GM19463 (cell line): ENCODE data around the gene FCHSD2.

ENCODE experiments used
- ATAC-seq: cut with Tn5 transposase; IDR thresholded peaks from one replicate; pipeline ENCODE4 v1.9.1; 2021; ENCODE audit warnings: mild to moderate bottlenecking, moderate library complexity; ENCODE audit not compliant: unreplicated experiment

FCHSD2 gene

GRCh38 chr11:72826942-72827480, 315.1 kb downstream of the FCHSD2 start:
- ATAC-seq = no peak

GRCh38 chr11:72826191-72826941, 315.8 kb downstream of the FCHSD2 start:
- ATAC-seq = no peak

DNA sequence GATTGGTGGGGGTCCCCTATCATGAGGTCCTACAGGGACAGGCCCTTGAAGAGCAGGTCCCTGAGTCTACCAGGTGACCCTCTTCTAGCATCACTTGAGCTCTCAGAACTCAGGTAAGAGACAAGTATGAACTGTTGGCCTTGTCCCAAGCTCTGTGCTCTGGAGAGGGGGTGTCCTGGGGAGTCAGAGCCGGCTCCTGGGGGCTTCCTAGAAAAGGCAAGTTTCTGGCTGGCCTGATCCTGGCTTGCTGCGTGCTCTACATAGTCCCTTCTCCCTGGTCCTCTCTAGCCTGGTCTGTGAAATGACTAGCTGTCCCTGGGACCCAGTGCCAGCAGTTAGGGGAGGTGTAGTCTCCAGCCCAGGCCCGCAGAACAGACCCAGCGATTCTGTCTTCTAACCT, 316.5 kb downstream of the FCHSD2 start:
- ATAC-seq = no peak

- ATAC-seq = no peak
Observed at GRCh38 chr11:72824811-72825505, 317.2 kb downstream of the FCHSD2 start.

- ATAC-seq = no peak
Observed at GRCh38 chr11:72824020-72824419, 318.1 kb downstream of the FCHSD2 start.

DNA sequence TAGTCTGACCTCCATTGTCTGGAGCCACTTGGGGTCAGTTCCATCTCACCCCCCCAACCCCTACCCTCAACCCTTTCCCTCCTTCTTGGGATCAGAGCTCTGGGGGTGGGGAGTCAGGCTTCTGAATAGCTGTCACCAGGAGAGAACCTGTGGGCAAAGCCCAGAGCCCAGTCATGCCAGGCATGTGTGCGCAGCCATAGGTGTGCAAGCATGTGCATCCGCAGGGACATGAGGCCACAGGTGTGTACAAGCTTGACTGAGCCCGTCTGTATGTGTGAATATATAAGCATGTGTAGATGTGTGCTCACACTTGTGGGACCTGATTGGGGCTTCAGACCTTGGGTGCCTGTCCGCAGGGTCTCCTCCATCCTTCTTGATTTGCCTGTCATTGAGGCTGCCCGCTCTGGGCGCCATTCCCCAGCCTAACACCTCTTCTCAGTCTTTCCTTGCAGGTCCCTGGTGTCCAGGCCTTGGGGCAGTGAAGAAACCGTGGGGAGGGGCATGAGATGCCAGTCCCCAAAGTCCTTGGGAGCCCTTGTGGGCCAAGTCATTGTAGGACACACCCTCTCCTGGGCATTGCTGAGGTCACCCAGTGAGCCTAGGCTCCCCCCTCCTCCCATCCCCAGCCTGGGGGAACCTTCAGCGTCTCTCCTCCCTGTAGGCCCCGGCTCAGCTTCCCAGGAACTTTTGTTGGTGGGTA, 318.9 kb downstream of the FCHSD2 start:
- no peak for ATAC-seq

DNA sequence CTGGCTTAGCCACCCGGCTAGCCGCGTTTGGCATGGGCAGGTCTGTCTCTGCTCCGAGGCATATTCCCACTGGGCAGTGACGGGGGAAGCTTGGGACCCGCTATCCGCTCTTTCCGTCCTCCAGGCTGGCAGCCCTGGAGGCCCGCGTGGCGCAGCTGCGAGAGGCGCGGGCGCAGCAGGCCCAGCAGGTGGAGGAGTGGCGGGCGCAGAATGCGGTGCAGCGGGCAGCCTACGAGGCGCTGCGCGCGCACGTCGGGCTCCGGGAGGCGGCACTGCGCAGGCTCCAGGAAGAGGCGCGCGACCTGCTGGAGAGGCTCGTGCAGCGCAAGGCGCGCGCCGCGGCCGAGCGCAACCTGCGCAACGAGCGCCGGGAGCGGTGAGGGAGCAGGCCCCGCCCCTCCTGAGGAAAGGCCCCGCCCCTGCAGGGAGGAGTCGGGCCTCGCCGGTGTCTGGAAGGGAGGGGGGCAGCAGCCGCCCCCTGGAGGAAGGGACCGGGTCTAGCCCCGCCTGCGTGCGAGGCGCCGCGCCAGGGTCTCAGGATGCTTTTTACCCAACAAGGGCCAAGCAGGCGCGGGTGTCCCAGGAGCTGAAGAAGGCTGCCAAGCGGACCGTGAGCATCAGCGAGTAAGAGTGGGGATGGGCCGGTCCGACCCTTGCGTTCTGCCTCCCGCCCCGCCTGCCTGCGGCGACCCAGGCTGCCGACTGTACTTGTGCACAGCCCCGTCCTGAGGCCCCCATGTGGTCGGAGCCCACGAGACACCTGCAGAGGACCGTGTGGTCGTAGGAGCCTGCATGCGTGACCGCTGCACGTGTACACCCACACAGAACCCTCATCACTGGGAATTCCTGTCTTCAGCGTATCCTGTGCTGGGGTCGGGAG, 320.0 kb downstream of the FCHSD2 start:
- peak; percentile 52 for ATAC-seq

DNA sequence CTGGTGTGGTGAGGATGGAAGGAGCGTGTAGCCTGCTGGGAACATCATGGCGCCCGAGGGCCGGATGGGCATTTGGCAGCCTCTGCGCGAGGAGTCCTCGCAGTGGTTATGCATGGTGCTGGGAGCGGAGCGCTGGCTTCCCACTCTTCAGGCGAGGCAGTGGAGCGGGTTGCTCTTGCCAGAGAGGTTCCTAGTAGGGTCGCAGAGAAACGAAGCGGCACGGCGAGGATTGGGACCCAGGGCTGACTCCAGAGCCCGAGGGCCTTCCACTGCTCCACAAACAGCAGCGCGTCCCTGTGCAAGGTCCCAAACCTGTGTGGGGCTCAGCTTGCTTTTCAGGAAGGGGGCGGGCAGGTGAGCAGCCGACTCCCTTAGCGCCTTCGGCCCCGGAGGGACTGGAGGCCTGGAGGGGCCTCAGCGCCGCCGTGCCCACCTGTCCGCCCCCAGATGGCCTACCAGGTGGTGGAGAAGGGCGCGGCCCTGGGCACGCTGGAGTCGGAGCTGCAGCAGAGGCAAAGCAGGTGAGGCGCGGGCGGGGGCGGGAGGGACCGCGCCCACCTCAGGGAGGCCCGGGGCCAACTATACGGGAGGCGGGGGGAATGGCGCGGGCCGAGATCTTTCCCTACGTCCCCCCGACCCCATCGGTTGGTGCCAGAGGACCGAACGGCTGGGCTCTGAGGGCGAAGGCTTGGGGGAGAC, 320.7 kb downstream of the FCHSD2 start:
- ATAC-seq = no peak

DNA sequence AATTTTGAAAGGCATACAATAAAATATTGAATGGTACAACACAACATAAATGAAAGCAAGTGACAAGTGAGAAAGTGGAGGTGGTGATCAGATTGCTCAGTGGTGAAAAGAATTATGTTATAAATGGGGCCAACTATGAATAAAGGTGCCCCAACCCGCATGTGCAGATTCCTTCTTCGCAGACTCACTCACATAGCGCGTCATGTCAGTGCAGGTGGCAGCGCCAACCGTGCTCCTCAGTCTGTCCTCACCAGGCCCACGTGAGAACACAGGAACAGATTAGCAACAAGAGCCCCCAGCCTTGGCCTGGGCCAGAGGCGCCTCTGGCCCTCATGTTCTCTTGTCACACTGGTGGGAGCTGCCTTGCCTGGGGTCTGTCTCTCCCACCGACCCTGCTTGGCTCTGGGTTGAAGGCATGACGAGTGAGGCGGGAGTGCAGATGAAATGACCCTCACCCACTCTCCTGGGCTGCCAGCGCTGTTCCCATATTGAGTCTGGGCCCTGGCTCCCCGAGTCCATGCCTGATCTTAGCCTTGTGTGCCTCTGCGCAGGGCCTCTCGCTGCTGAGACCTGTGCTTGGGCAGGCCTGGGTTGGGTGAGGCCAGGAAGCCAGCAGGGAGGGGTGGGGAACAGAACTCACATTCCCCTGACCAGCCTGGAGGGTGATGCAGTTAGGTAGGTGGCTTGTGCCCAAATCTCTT, 321.5 kb downstream of the FCHSD2 start:
- no peak for ATAC-seq

GRCh38 chr11:72818971-72819370, 323.1 kb downstream of the FCHSD2 start:
- no peak for ATAC-seq

- no peak for ATAC-seq
Observed at GRCh38 chr11:72817966-72818365, 324.2 kb downstream of the FCHSD2 start.

DNA sequence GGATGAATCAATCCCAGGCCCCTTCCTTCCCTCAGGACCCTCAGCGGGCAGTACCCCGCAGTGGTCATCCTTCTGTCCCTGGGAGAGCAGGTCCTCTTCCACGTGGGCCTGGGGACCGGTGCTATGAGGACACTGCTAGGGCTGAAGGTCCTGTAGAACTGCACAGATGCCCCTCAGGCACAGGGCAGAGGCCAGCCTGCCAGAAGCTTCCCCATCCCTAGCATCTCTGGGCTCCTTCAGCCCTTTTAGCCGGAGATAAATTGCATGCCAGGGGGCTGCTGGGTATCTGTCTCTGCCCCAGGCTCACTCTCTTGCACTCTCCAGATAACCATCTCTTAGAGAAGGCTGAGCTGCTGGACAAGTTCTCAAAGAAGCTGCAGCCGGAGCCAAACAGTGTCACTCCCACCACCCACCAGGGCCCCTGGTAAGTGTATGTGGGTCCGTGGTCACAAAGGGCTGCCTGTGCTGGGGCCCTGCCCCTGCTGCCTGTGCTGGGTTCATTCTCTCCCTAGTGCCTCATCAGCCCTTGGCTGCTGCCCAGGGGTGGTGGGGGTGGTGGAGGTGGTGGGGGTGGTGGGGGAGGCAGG, 325.6 kb downstream of the FCHSD2 start:
- ATAC-seq = no peak

GRCh38 chr11:72815110-72815618, 327.0 kb downstream of the FCHSD2 start:
- peak; percentile 3 for ATAC-seq

DNA sequence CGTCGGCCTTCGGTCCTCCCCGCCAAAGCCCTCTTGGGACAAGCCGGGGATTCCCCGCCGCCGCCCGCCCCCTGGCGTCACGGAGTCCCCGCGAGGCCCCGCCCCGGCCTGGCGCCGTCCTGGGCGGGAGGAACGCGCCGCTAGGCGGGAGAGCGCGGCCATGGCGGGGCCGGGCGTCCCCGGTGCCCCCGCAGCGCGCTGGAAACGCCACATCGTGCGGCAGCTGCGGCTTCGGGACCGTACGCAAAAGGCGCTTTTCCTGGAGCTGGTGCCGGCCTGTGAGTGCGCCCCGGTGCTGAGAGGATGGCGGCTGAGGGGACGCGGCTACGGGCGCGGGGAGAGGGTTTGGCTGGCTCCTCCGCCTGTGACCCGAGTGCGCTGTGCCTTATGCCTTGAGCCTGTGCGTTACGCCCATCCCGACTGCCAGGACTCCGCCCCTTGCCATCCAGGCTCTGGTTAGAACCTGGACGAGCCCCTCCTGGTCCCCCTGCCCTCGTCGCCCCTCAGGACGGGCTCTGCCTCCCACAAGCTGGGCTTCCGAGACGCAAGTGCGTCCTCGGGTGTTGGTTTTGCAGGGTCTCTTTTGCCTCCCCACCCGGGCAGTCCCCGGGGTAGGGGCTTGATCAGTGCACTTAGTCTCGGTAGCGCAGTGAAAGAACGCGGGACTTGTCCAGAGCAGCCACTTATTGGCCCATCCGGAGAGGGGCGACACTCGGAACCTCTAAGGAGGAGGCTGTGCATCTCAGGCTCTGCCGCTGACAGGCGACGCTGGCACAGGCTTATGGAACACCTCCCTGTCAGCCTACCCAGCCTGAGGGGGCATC, 327.6 kb downstream of the FCHSD2 start, which contains the start of gene ATG16L2:
ATG16L2 (plus strand) TSS at position 126 of the 824 bp plus-strand sequence; CDS start at position 161, 35 bp downstream.
- ATAC-seq = peak; percentile 57

- ATAC-seq = peak; percentile 55
Observed at GRCh38 chr11:72813740-72814285, 328.3 kb downstream of the FCHSD2 start.

DNA sequence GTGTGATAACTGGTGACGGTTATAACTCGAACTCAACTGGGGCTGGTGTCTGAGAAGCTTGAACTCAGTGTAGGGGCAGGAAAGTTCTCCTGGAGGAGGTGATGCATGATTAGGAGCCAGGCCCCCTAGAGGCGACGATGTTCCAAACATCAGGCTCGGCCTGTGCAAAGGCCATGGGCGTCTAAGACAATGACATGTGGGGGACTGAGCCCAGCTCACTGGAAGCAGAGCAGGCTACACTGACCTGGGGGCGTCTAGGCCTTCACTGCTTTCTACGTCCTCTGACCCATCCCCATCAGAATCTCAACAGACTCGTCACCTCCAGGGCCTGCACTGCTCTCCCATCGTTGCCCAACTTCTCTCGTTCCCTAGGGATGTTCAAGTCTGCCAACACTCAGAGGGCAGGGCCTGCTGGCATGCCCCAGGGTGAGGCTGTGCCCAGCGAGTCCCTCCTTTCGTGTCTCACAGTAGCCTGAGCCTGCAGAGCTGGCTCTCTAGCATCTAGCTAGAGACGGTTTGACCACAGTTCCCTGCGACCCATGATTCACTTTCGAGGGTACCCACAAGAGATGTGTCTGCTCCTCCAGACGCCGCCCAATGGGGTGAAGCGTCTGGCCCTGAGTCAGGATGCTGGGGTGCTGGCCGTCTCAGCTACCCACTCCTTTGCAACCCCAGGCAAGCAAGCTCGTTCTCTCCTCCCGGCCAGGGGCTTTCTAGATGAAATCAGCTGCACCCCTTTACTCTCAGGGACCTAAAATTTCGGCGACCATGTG, 329.0 kb downstream of the FCHSD2 start:
- ATAC-seq = no peak

DNA sequence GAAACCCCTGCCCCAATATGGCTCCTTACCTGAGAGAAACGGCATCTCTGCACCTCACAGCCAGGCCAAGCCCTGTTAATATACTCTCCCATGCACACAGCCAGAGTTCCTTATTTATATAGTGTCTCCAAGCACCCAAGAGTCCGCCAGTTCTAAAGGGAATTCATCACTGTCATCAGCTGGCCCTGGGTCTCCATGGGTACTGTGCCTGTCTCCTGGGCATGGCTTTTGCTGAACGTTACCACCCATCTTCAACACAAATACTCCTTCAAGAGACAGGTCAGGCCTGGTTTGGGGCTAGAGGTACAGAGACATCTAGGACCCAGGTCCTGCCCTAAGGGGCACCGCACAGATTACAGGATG, 329.5 kb downstream of the FCHSD2 start:
- ATAC-seq = no peak
